NCI-H82 (cell line): ENCODE data around the gene EPAS1.

Source experiments
- DNase-seq: peaks from one replicate; lab custom pipeline; 2025; lab: John Stamatoyannopoulos, UW

The EPAS1 gene

GRCh38 chr2:46296840-46297545 is at the start of gene EPAS1:
Gene EPAS1 (plus strand): TSS chr2:46297407. CDS start chr2:46297912, 505 bp downstream.
- peak; percentile 91 for DNase-seq

GRCh38 chr2:46248171-46248570 is 49.0 kb upstream of the EPAS1 start:
- DNase-seq = no peak

GRCh38 chr2:46249654-46250053 is 47.6 kb upstream of the EPAS1 start:
- no peak for DNase-seq

- peak; percentile 32 for DNase-seq
These were observed 44.1 kb upstream of the EPAS1 start for GRCh38 chr2:46252891-46253659.

- DNase-seq = no peak
These were observed 42.7 kb upstream of the EPAS1 start for GRCh38 chr2:46254474-46254873.

GRCh38 chr2:46256563-46257142 is 40.6 kb upstream of the EPAS1 start:
- no peak for DNase-seq

- DNase-seq = no peak
These were observed 39.7 kb upstream of the EPAS1 start for GRCh38 chr2:46257476-46257875.

GRCh38 chr2:46257980-46258379 is 39.2 kb upstream of the EPAS1 start:
- DNase-seq = no peak

GRCh38 chr2:46258937-46259776 is 38.0 kb upstream of the EPAS1 start:
- DNase-seq = no peak

- DNase-seq = no peak
These were observed 37.4 kb upstream of the EPAS1 start for GRCh38 chr2:46259777-46260168.

GRCh38 chr2:46260305-46260704 is 36.9 kb upstream of the EPAS1 start:
- no peak for DNase-seq

- no peak for DNase-seq
These were observed 34.8 kb upstream of the EPAS1 start for GRCh38 chr2:46262248-46262938.

- DNase-seq = no peak
These were observed 33.9 kb upstream of the EPAS1 start for GRCh38 chr2:46263347-46263746.

GRCh38 chr2:46264447-46264846 is 32.8 kb upstream of the EPAS1 start:
- no peak for DNase-seq

- DNase-seq = no peak
These were observed 31.1 kb upstream of the EPAS1 start for GRCh38 chr2:46266134-46266533.

GRCh38 chr2:46267616-46268015 is 29.6 kb upstream of the EPAS1 start:
- no peak for DNase-seq

GRCh38 chr2:46268196-46268595 is 29.0 kb upstream of the EPAS1 start:
- no peak for DNase-seq

- no peak for DNase-seq
These were observed 28.2 kb upstream of the EPAS1 start for GRCh38 chr2:46269001-46269400.

GRCh38 chr2:46269544-46270273 is 27.5 kb upstream of the EPAS1 start:
- peak; percentile 31 for DNase-seq

- no peak for DNase-seq
These were observed 26.8 kb upstream of the EPAS1 start for GRCh38 chr2:46270384-46270783.
